ENCODE measurements around the gene AP5M1.
"Not testable (repeated sequence)": the region's sequence is repeated elsewhere in the genome, so short reads cannot be mapped to it uniquely, and the experiment has no call there.

Gene AP5M1

GRCh38 chr14:57268161-57269069 lies at the start of gene AP5M1, which contains the start of gene EXOC5:
Gene AP5M1, plus strand, starts transcription at chr14:57268971. Its CDS starts 344 bp downstream, at chr14:57269315.
Gene EXOC5, minus strand, starts transcription at chr14:57268905. Its CDS starts 257 bp downstream, at chr14:57268648.
- DNase-seq: peak; percentile 93

GRCh38 chr14:57221931-57222330 lies 46.8 kb upstream of the AP5M1 start:
- DNase-seq: no peak

GRCh38 chr14:57227083-57227482 lies 41.7 kb upstream of the AP5M1 start:
- DNase-seq: no peak

GRCh38 chr14:57228320-57228719 lies 40.5 kb upstream of the AP5M1 start:
- DNase-seq: not testable (repeated sequence)

GRCh38 chr14:57232006-57232405 lies 36.8 kb upstream of the AP5M1 start:
- DNase-seq: no peak

GRCh38 chr14:57240115-57240514 lies 28.7 kb upstream of the AP5M1 start:
- not testable (repeated sequence) for DNase-seq

- DNase-seq: no peak
Measured at GRCh38 chr14:57243320-57243719, 25.5 kb upstream of the AP5M1 start.

- DNase-seq: no peak
Measured at GRCh38 chr14:57244106-57244505, 24.7 kb upstream of the AP5M1 start.

GRCh38 chr14:57245941-57246340 lies 22.8 kb upstream of the AP5M1 start:
- no peak for DNase-seq

GRCh38 chr14:57246933-57247657 lies 21.7 kb upstream of the AP5M1 start:
- no peak for DNase-seq

GRCh38 chr14:57254884-57255283 lies 13.9 kb upstream of the AP5M1 start:
- DNase-seq: no peak

- not testable (repeated sequence) for DNase-seq
Measured at GRCh38 chr14:57258221-57258620, 10.6 kb upstream of the AP5M1 start.

- no peak for DNase-seq
Measured at GRCh38 chr14:57259672-57260071, 9.1 kb upstream of the AP5M1 start.

GRCh38 chr14:57261604-57262003 lies 7.2 kb upstream of the AP5M1 start:
- no peak for DNase-seq

GRCh38 chr14:57262117-57262516 lies 6.7 kb upstream of the AP5M1 start:
- no peak for DNase-seq

- no peak for DNase-seq
Measured at GRCh38 chr14:57266065-57266464, 2.7 kb upstream of the AP5M1 start.

- DNase-seq: no peak
Measured at GRCh38 chr14:57273236-57273635, 4.5 kb downstream of the AP5M1 start.

- DNase-seq: no peak
Measured at GRCh38 chr14:57274551-57274950, 5.8 kb downstream of the AP5M1 start.

- DNase-seq: no peak
Measured at GRCh38 chr14:57275023-57275664, 6.4 kb downstream of the AP5M1 start.

- DNase-seq: no peak
Measured at GRCh38 chr14:57277062-57277461, 8.3 kb downstream of the AP5M1 start.

GRCh38 chr14:57287745-57288144 lies 19.0 kb downstream of the AP5M1 start:
- DNase-seq: no peak

- no peak for DNase-seq
Measured at GRCh38 chr14:57290751-57291150, 22.0 kb downstream of the AP5M1 start.
